Parathyroid adenoma (tissue), 2 donors: ENCODE measurements around the gene CENPF.

ENCODE experiments used
- H2AFZ ChIP-seq: fragments of 300-600 bp; sonication (generic); one replicate; pipeline ENCODE4 v1.7.0; 2017; ENCODE audit warnings: antibody characterized with exemption, mild to moderate bottlenecking
- H3K27ac ChIP-seq: fragments of 300-600 bp; sonication (generic); one replicate; pipeline ENCODE4 v1.7.0; 2017
- H3K27me3 ChIP-seq: fragments of 300-600 bp; sonication (generic); one replicate; pipeline ENCODE4 v1.7.0; 2017; ENCODE audit warnings: low read length; ENCODE audit not compliant: control insufficient read depth, insufficient read depth
- H3K36me3 ChIP-seq: fragments of 300-600 bp; sonication (generic); one replicate; pipeline ENCODE4 v1.7.0; 2017; ENCODE audit warnings: low read length; ENCODE audit not compliant: control insufficient read depth, insufficient read depth
- H3K4me1 ChIP-seq: fragments of 300-600 bp; sonication (generic); one replicate; pipeline ENCODE4 v1.7.0; 2017; ENCODE audit warnings: control low read depth
- H3K4me2 ChIP-seq: fragments of 300-600 bp; sonication (generic); one replicate; pipeline ENCODE4 v1.7.0; 2017; ENCODE audit warnings: low read length
- H3K4me3 ChIP-seq: fragments of 300-600 bp; sonication (generic); one replicate; pipeline ENCODE4 v1.7.0; 2017; ENCODE audit warnings: low read depth, low read length
- H3K79me2 ChIP-seq: fragments of 300-600 bp; sonication (generic); one replicate; pipeline ENCODE4 v1.7.0; 2017; ENCODE audit warnings: control low read depth
- H3K9ac ChIP-seq: fragments of 300-600 bp; sonication (generic); one replicate; pipeline ENCODE4 v1.7.0; 2017; ENCODE audit warnings: mild to moderate bottlenecking
- H3K9me3 ChIP-seq: fragments of 300-600 bp; sonication (generic); one replicate; pipeline ENCODE4 v1.7.0; 2017; ENCODE audit warnings: low read length; ENCODE audit not compliant: control insufficient read depth
- TF ChIP-seq, protein P1 (sequence below): fragments of 300-600 bp; sonication (generic); IDR thresholded peaks from one replicate; pipeline ENCODE4 v1.7.0; 2017; ENCODE audit warnings: antibody characterized with exemption, mild to moderate bottlenecking
- donor health status: primary hyperparathyroidism.

The CENPF gene

DNA sequence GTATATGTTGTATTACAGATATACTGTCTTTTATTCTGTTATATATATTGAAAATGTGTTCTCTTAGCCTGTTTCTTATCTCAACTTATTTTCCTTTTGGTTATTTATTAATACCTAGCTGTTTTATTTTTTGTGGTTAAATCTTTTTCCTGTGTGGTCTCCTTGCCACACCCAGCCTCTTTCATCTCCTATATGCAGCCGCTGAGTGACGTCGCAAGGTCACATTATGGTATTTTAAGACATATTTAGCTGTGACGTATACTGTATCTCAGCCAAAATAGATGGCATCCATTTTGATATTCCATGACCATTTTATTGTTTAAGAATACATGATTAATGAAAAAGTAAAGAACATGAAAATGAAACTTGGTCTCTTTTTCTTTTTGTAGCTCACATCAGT, 29.1 kb downstream of the CENPF start:
- Histone ChIP-seq H3K27ac (no peak overlapping the region), H3K4me3 (no peak overlapping the region), H3K27me3 (no peaks in the 10 kb centered on the region), H3K4me2 (no peak overlapping the region), H3K79me2 (no peaks in the 10 kb centered on the region), H3K36me3 (no peaks in the 10 kb centered on the region), H3K9me3 (no peaks in the 10 kb centered on the region), H3K4me1 (no peaks in the 10 kb centered on the region), H3K9ac (no peak overlapping the region), H2AFZ (no peak overlapping the region)
- TF ChIP-seq, protein P1, sequence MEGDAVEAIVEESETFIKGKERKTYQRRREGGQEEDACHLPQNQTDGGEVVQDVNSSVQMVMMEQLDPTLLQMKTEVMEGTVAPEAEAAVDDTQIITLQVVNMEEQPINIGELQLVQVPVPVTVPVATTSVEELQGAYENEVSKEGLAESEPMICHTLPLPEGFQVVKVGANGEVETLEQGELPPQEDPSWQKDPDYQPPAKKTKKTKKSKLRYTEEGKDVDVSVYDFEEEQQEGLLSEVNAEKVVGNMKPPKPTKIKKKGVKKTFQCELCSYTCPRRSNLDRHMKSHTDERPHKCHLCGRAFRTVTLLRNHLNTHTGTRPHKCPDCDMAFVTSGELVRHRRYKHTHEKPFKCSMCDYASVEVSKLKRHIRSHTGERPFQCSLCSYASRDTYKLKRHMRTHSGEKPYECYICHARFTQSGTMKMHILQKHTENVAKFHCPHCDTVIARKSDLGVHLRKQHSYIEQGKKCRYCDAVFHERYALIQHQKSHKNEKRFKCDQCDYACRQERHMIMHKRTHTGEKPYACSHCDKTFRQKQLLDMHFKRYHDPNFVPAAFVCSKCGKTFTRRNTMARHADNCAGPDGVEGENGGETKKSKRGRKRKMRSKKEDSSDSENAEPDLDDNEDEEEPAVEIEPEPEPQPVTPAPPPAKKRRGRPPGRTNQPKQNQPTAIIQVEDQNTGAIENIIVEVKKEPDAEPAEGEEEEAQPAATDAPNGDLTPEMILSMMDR: no peak

DNA sequence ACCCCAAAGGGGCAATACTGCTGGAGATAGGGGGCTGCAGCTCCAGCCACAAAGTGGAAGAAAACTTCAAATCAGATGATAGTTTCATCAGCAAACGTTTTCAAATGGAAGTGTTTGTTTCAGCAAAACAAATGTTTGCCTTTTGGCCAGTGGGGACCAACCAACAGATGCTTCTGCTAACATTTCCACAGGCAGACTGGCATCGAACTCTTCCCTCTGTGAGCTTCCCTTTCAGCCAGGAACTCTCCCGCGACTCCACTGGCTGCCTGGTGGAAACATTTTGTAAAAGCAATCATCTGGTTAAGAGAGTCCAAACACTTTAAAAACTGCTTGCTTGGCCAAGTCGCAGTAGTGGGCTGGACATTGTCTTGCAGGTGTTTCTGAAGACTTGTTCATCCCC, 30.7 kb downstream of the CENPF start:
- Histone ChIP-seq H3K27ac (no peak overlapping the region), H3K4me3 (no peak overlapping the region), H3K27me3 (no peaks in the 10 kb centered on the region), H3K36me3 (no peaks in the 10 kb centered on the region), H3K9ac (no peak overlapping the region), H3K4me1 (no peaks in the 10 kb centered on the region), H3K4me2 (no peak overlapping the region), H3K79me2 (no peaks in the 10 kb centered on the region), H2AFZ (no peak overlapping the region), H3K9me3 (no peaks in the 10 kb centered on the region)
- TF ChIP-seq, protein P1: no peak

DNA sequence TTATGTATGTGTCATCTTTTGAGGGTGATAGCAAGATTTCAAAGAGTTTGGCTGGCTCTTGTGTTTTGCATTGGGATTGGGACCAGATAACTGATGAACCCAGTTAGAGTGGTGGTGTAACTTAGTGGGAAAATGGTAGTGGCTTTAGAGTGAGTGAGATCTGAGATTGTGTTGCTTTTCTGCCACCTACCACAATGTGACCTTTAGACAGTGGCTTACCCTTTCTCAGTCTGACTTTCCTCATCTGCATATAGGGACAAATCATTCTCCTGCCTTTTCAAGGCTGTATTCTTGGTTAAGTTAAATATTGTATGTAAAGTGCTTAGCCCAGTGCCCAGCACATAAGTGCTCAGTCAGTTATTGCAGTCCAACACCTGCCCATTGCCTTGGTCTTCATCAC, 31.3 kb downstream of the CENPF start:
- H3K4me3 ChIP-seq: no peak overlapping the region
- no peak overlapping the region for H3K9ac ChIP-seq
- H3K27ac ChIP-seq: no peak overlapping the region
- TF ChIP-seq, protein P1: no peak
- no peaks in the 10 kb centered on the region for H3K79me2 ChIP-seq
- no peaks in the 10 kb centered on the region for H3K36me3 ChIP-seq
- no peak overlapping the region for H3K4me2 ChIP-seq
- no peak overlapping the region for H2AFZ ChIP-seq
- H3K9me3 ChIP-seq: no peaks in the 10 kb centered on the region
- H3K27me3 ChIP-seq: no peaks in the 10 kb centered on the region
- H3K4me1 ChIP-seq: no peaks in the 10 kb centered on the region

DNA sequence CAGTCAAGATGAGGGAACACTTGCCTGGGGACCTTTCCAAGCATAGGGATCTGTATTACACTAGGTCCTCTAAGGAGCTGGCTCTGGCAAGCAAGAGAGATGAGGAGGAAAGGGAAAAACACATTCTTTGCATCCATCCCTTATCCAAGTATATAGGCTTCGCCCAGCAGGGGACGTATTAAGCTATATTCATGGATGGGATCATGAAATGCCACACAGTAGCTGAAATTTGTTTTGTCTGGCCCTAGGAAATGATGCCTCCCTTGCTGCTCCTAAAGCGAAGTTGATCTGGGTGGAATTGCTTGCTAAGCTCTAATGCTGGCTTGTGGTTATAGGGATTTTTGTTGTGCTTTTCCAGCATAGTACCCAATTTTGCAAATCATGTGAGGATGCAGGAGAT, 32.1 kb downstream of the CENPF start:
- H3K36me3 ChIP-seq: no peaks in the 10 kb centered on the region
- no peaks in the 10 kb centered on the region for H3K27me3 ChIP-seq
- no peak overlapping the region for H3K4me3 ChIP-seq
- H2AFZ ChIP-seq: no peak overlapping the region
- H3K4me2 ChIP-seq: no peak overlapping the region
- H3K9ac ChIP-seq: no peak overlapping the region
- TF ChIP-seq, protein P1: no peak
- no peaks in the 10 kb centered on the region for H3K9me3 ChIP-seq
- H3K4me1 ChIP-seq: no peaks in the 10 kb centered on the region
- no peaks in the 10 kb centered on the region for H3K79me2 ChIP-seq
- no peak overlapping the region for H3K27ac ChIP-seq

DNA sequence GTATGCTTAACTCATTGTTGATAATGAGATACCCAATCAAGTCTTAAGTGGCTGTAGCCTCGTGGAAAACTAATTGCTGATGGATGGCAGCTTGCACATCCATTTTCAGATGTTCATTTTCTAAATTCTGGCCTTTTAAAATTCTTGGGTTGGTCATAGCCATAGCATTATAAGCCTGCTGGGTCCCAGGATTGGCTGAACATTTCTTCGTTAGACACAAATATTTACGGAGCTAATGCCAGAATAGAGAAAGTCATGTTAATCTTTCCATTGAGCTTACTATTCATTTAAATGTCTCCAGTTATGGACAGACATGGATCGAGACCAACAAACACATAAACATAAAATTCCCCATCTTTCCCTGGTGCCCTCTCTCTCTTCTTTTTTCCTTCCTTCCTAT, 32.5 kb downstream of the CENPF start:
- no peaks in the 10 kb centered on the region for H3K9me3 ChIP-seq
- no peaks in the 10 kb centered on the region for H3K4me1 ChIP-seq
- H2AFZ ChIP-seq: no peak overlapping the region
- H3K4me2 ChIP-seq: no peak overlapping the region
- H3K79me2 ChIP-seq: no peaks in the 10 kb centered on the region
- H3K9ac ChIP-seq: no peak overlapping the region
- TF ChIP-seq, protein P1: no peak
- H3K4me3 ChIP-seq: no peak overlapping the region
- H3K27me3 ChIP-seq: no peaks in the 10 kb centered on the region
- H3K27ac ChIP-seq: no peak overlapping the region
- H3K36me3 ChIP-seq: no peaks in the 10 kb centered on the region
